GM12878 (cell line): Measurements from ENCODE around the gene DZANK1. TPM values are rescaled to one million over a fixed set of nuclear protein-coding genes. Genes with fewer than 3 reads are reported as not detected.

Experiments used
- ATAC-seq: fragments of 200-7000 bp; cut with Tn5 transposase; 3 replicates; pipeline ENCODE4 v1.9.1; 2020; ENCODE audit warnings: mild to moderate bottlenecking, moderate library complexity
- BruUV-seq: library from RNA; stranded (reverse); fragments of 400-500 nt; replicated peaks from 2 replicates; lab custom pipeline; 2021; lab: Mats Ljungman, UMichigan
- CTCF ChIA-PET: fragments of 300-600 bp; sonication (Branson Sonifier 250); formaldehyde crosslinking; extraction: SDS; loops from one replicate; lab custom pipeline; 2021; ENCODE audit warnings: inconsistent platforms; lab: Yijun Ruan, JAX
- POLR2A ChIA-PET: fragments of 350-600 bp; formaldehyde crosslinking; extraction: SDS; loops from one replicate; lab custom pipeline; 2021; ENCODE audit warnings: inconsistent platforms; lab: Charles Lee
- RAD21 ChIA-PET: fragments of 300-600 bp; sonication (Branson Sonifier 250); formaldehyde crosslinking; loops from one replicate; lab custom pipeline; 2023; ENCODE audit warnings: antibody characterized with exemption; ENCODE audit not compliant: unreplicated experiment; lab: Charles Lee
- SMC1A ChIA-PET: fragments of 300-600 bp; sonication (Branson Sonifier 250); formaldehyde crosslinking; loops from one replicate; lab custom pipeline; 2023; ENCODE audit not compliant: unreplicated experiment, uncharacterized antibody; lab: Charles Lee
- DNase-seq: peaks from one replicate; pipeline ENCODE4 v3.0.0-alpha.2; 2011; ENCODE audit warnings: low read depth, low spot score
- FAIRE-seq: peaks from 3 replicates; lab custom pipeline; 2011; peaks lifted over from hg19 to GRCh38; lab: Jason Lieb, UNC
- H2AFZ ChIP-seq: 2 replicates; pipeline ENCODE4 v1.6.0; 2011; ENCODE audit warnings: low read depth, low read length, control low read depth; ENCODE audit not compliant: control insufficient read depth
- H3K27ac ChIP-seq: 2 replicates; pipeline ENCODE4 v1.5.1; 2011; ENCODE audit warnings: control low read depth; ENCODE audit not compliant: control insufficient read depth, insufficient read depth
- H3K27me3 ChIP-seq, 2 experiments: replicated peaks in 1 of 2; 2 replicates each; pipeline versions ENCODE4 v1.6.0 to v1.6.1; 2011; ENCODE audit warnings: low read length in 1 of 2; ENCODE audit not compliant: control insufficient read depth in 2 of 2, insufficient read depth in 2 of 2
- H3K36me3 ChIP-seq, 2 experiments: 2 replicates each; pipeline ENCODE4 v1.5.1; 2011; ENCODE audit warnings: low read length in 1 of 2; ENCODE audit not compliant: control insufficient read depth in 2 of 2, insufficient read depth in 2 of 2
- H3K4me1 ChIP-seq: 2 replicates; pipeline ENCODE4 v1.6.1; 2011; ENCODE audit warnings: mild to moderate bottlenecking, low read length, moderate library complexity, mixed read lengths; ENCODE audit not compliant: control insufficient read depth, insufficient read depth
- H3K4me2 ChIP-seq: 2 replicates; pipeline ENCODE4 v1.6.0; 2011; ENCODE audit warnings: control low read depth; ENCODE audit not compliant: control insufficient read depth, insufficient read depth
- H3K4me3 ChIP-seq: fragments of 200-600 bp; sonication (generic); 2 replicates; pipeline ENCODE4 v1.5.1; 2016
- H3K79me2 ChIP-seq: 2 replicates; pipeline ENCODE4 v1.6.0; 2011; ENCODE audit warnings: low read length; ENCODE audit not compliant: control insufficient read depth, insufficient read depth
- H3K9ac ChIP-seq: 2 replicates; pipeline ENCODE4 v1.8.0; 2011; ENCODE audit warnings: low read length, control low read depth, mixed read lengths; ENCODE audit not compliant: control insufficient read depth, insufficient read depth
- H3K9me3 ChIP-seq: replicated peaks from 3 replicates; pipeline ENCODE4 v1.5.1; 2011; ENCODE audit warnings: mild to moderate bottlenecking, low read length; ENCODE audit not compliant: control insufficient read depth, insufficient read depth
- H4K20me1 ChIP-seq: 2 replicates; pipeline ENCODE4 v1.6.0; 2011; ENCODE audit not compliant: control insufficient read depth, insufficient read depth
- CREB1 ChIP-seq: IDR thresholded peaks from 2 replicates; pipeline ENCODE4 v1.6.1; 2012; ENCODE audit warnings: low read depth, mild to moderate bottlenecking, inconsistent platforms
- ESRRA ChIP-seq: IDR thresholded peaks from 2 replicates; pipeline ENCODE4 v1.6.1; 2012; ENCODE audit warnings: mild to moderate bottlenecking, low read length, improper control_type of control experiment
- FOXM1 ChIP-seq: IDR thresholded peaks from 2 replicates; pipeline ENCODE4 v1.6.1; 2012; ENCODE audit warnings: low read depth, mild to moderate bottlenecking, inconsistent platforms, low read length, moderate library complexity
- IRF4 ChIP-seq: IDR thresholded peaks from 2 replicates; pipeline ENCODE4 v1.6.1; 2011; ENCODE audit warnings: low read depth, low read length
- JUNB ChIP-seq: IDR thresholded peaks from 2 replicates; pipeline ENCODE4 v1.6.1; 2016; ENCODE audit warnings: antibody characterized with exemption, mild to moderate bottlenecking
- MEF2B ChIP-seq: fragments of 450-650 bp; IDR thresholded peaks from 2 replicates; pipeline ENCODE4 v1.6.1; 2018; ENCODE audit warnings: mild to moderate bottlenecking, moderate library complexity; ENCODE audit not compliant: partially characterized antibody, poor library complexity, severe bottlenecking
- MLLT1 ChIP-seq: fragments of 450-650 bp; IDR thresholded peaks from 2 replicates; pipeline ENCODE4 v1.6.1; 2016; ENCODE audit warnings: mild to moderate bottlenecking
- NFXL1 ChIP-seq: fragments of 450-650 bp; IDR thresholded peaks from 2 replicates; pipeline ENCODE4 v1.6.1; 2017; ENCODE audit warnings: antibody characterized with exemption, mild to moderate bottlenecking, borderline replicate concordance
- PAX8 ChIP-seq: fragments of 450-650 bp; IDR thresholded peaks from 2 replicates; pipeline ENCODE4 v1.6.1; 2017; ENCODE audit warnings: mild to moderate bottlenecking, moderate library complexity
- POU2F2 ChIP-seq: IDR thresholded peaks from 3 replicates; pipeline ENCODE4 v1.6.1; 2011; ENCODE audit warnings: low read depth, mild to moderate bottlenecking, low read length, borderline replicate concordance
- SPI1 ChIP-seq: IDR thresholded peaks from 2 replicates; pipeline ENCODE4 v1.6.1; 2011; ENCODE audit warnings: low read depth, mild to moderate bottlenecking, low read length, moderate library complexity, borderline replicate concordance; ENCODE audit not compliant: insufficient read depth
- TCF3 ChIP-seq: IDR thresholded peaks from 2 replicates; pipeline ENCODE4 v1.6.1; 2012; ENCODE audit warnings: low read depth, mild to moderate bottlenecking, low read length, borderline replicate concordance; ENCODE audit not compliant: insufficient read depth
- WRNIP1 ChIP-seq: IDR thresholded peaks from 2 replicates; pipeline ENCODE4 v1.6.1; 2011; ENCODE audit warnings: low read depth, low read length, improper control_type of control experiment, borderline replicate concordance
- ZBTB11 ChIP-seq: fragments of 450-650 bp; formaldehyde crosslinking; IDR thresholded peaks from 2 replicates; pipeline ENCODE4 v1.5.0; 2022; ENCODE audit warnings: mild to moderate bottlenecking, missing genetic modification characterization
- WGBS: methylation state at CpG from one replicate; pipeline ENCODE4 v1.1.6; 2016; ENCODE audit warnings: low lambda C conversion rate; ENCODE audit not compliant: insufficient replicate concordance, insufficient coverage; ENCODE audit errors: missing lambda C conversion rate; 5-methylcytosine and 5-hydroxymethylcytosine counted together
- in situ Hi-C: fragments of 300-500 bp; cut with MboI; formaldehyde crosslinking; loops from 9 replicates; pipeline ENCODE4 v1.14.3; 2018; ENCODE audit warnings: mixed read lengths
- intact Hi-C: fragments of 100-400 bp; cut with micrococcal nuclease; formaldehyde crosslinking; loops from one replicate; pipeline ENCODE4 v1.14.2; 2022; ENCODE audit not compliant: unreplicated experiment
- polyA plus RNA-seq, 11 experiments: library from polyadenylated mRNA; depleted of rRNA in 4 of 11; unstranded in 6 of 11; stranded (reverse) in 5 of 11; fragments of >200 nt; fragmentation: Nextera tagmentation in 4 of 11; fragmentation: Illumina TruSeq in 1 of 11; extraction: Ambion mirVana in 4 of 11; extraction: Trizol in 1 of 11; gene quantifications; 1 replicate in 1 of 11; 2 replicates in 10 of 11; pipeline versions ENCODE4 v1.2.1 to v1.2.3, GENCODE V29; 2011 to 2016; ENCODE audit warnings: inconsistent platforms in 2 of 11, missing spikeins in 2 of 11, low read depth in 1 of 11
- total RNA-seq, 4 experiments: library from RNA; depleted of rRNA in 3 of 4; stranded (reverse); fragments of >200 nt in 3 of 4; fragmentation: Illumina TruSeq in 1 of 4; extraction: Trizol in 1 of 4; gene quantifications; 2 replicates each; pipeline versions ENCODE4 v1.2.1 to v1.2.3, GENCODE V29; 2013 to 2021
- TF ChIP-seq, protein P1 (sequence below), 3 experiments: IDR thresholded peaks in 2 of 3; conservative IDR thresholded peaks in 1 of 3; 2 replicates each; pipeline ENCODE4 v1.5.1; 2011; ENCODE audit warnings: low read depth in 3 of 3, low read length in 3 of 3, mild to moderate bottlenecking in 3 of 3, control low read depth in 2 of 3, moderate library complexity in 2 of 3, inconsistent platforms in 1 of 3, mixed read lengths in 1 of 3; ENCODE audit not compliant: control insufficient read depth in 2 of 3, insufficient read depth in 1 of 3; ENCODE audit errors: extremely low read depth in 1 of 3

DZANK1 gene
- total and polyA plus RNA-seq, 10 of the 15 experiments (the other 5 are each of a cell fraction or from before 2014, with no cell fraction given): 3.6 to 12.6 (median 6.5) TPM

DNA sequence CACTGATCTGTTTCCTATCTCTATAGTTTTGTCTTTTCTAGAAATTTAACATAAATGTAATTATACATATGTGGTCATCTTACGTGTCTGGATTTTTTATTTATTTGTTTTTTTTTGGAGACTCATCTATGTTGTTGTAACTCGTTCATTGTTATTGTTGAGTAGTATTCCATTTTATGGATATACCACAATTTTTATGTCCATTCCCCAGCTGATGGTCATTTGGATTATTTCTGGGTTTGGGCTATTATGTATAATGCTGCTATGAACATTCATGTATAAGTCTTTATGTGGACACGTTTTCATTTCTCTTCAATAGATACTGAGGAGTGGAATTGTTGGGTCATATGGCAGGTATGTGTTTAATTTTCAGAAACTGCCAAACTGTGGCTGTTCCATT lies 10.2 kb downstream of the DZANK1 start:
- DNase-seq: no peak
- Histone ChIP-seq H4K20me1 (no peaks in the 10 kb centered on the region), H3K4me1 (no peaks in the 10 kb centered on the region), H3K9me3 (no peaks in the 10 kb centered on the region), H3K36me3 (no peaks in the 10 kb centered on the region), H3K4me2 (no peak overlapping the region), H2AFZ (no peak overlapping the region), H3K27ac (no peak overlapping the region), H3K4me3 (no peak overlapping the region), H3K9ac (no peak overlapping the region), H3K79me2 (no peaks in the 10 kb centered on the region), H3K27me3 (no peaks in the 10 kb centered on the region)
- ATAC-seq: no peak
- ChIA-PET CTCF (no interaction called here), SMC1A (interaction anchor here (1.3 kb wide), 1 partner anchor 11 kb away, joined by 4 read pairs; the partner anchor contains the start of gene POLR3F), RAD21 (interaction anchor here (0.6 kb wide), 1 partner anchor 433 kb away, joined by 3 read pairs; no protein-coding TSS in a partner anchor), POLR2A (no interaction called here)
- TF ChIP-seq SPI1 (no peak), TCF3 (no peak), MLLT1 (no peak), ZBTB11 (CRISPR knock-in tag) (no peak), POU2F2 (no peak), CREB1 (no peak), ESRRA (no peak), MEF2B (no peak), JUNB (no peak), NFXL1 (no peak), IRF4 (no peak), FOXM1 (no peak), WRNIP1 (no peak), PAX8 (no peak)
- TF ChIP-seq, protein P1, sequence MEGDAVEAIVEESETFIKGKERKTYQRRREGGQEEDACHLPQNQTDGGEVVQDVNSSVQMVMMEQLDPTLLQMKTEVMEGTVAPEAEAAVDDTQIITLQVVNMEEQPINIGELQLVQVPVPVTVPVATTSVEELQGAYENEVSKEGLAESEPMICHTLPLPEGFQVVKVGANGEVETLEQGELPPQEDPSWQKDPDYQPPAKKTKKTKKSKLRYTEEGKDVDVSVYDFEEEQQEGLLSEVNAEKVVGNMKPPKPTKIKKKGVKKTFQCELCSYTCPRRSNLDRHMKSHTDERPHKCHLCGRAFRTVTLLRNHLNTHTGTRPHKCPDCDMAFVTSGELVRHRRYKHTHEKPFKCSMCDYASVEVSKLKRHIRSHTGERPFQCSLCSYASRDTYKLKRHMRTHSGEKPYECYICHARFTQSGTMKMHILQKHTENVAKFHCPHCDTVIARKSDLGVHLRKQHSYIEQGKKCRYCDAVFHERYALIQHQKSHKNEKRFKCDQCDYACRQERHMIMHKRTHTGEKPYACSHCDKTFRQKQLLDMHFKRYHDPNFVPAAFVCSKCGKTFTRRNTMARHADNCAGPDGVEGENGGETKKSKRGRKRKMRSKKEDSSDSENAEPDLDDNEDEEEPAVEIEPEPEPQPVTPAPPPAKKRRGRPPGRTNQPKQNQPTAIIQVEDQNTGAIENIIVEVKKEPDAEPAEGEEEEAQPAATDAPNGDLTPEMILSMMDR (IDR thresholded peaks at IDR 0.05 in 2 of 3, conservative IDR thresholded peaks at IDR 0.05 in 1 of 3; ENCODE audit: control insufficient read depth in 2 of 3, extremely low read depth in 1 of 3, insufficient read depth in 1 of 3, low read depth in 3 of 3, low read length in 3 of 3): no peak
- intact Hi-C loops (no loop called here), in situ Hi-C loops (no loop called here)
- no peak for FAIRE-seq
- WGBS: 28% methylated on average over 3 of the region's 3 CpGs
- no TSS peak for BruUV-seq
